Smooth muscle cell (in vitro differentiated cells): ENCODE measurements around the gene MRPL43. TPM values are rescaled to one million over a fixed set of nuclear protein-coding genes. Genes with fewer than 3 reads are reported as not detected.

Experiments used
- DNase-seq: peaks from one replicate; lab custom pipeline; 2025; ENCODE audit not compliant: unreplicated experiment; lab: John Stamatoyannopoulos, UW
- H2AFZ ChIP-seq: fragments of 200-600 bp; sonication (generic); 2 replicates; pipeline ENCODE4 v1.6.0; 2016; ENCODE audit warnings: antibody characterized with exemption, low read depth, mild to moderate bottlenecking
- H3F3A ChIP-seq: fragments of 200-600 bp; sonication (generic); 2 replicates; pipeline ENCODE4 v1.6.0; 2017; ENCODE audit warnings: antibody characterized with exemption, low read depth
- H3K27ac ChIP-seq: fragments of 200-600 bp; sonication (generic); 2 replicates; pipeline ENCODE4 v1.5.1; 2016; ENCODE audit warnings: low read depth, mild to moderate bottlenecking
- H3K27me3 ChIP-seq: fragments of 200-600 bp; sonication (generic); 2 replicates; pipeline ENCODE4 v1.6.1; 2016; ENCODE audit warnings: low read depth, mild to moderate bottlenecking
- H3K36me3 ChIP-seq: fragments of 200-600 bp; sonication (generic); 2 replicates; pipeline ENCODE4 v1.5.1; 2016; ENCODE audit warnings: low read depth
- H3K4me1 ChIP-seq: fragments of 200-600 bp; sonication (generic); 2 replicates; pipeline ENCODE4 v1.5.1; 2016; ENCODE audit warnings: low read depth
- H3K4me2 ChIP-seq: fragments of 200-600 bp; sonication (generic); 2 replicates; pipeline ENCODE4 v1.6.0; 2016; ENCODE audit warnings: mild to moderate bottlenecking
- H3K4me3 ChIP-seq: fragments of 200-600 bp; sonication (generic); 2 replicates; pipeline ENCODE4 v1.5.1; 2016; ENCODE audit warnings: mild to moderate bottlenecking
- H3K79me2 ChIP-seq: fragments of 200-600 bp; sonication (generic); 2 replicates; pipeline ENCODE4 v1.6.0; 2016; ENCODE audit warnings: low read depth, mild to moderate bottlenecking
- H3K9ac ChIP-seq: fragments of 200-600 bp; sonication (generic); 2 replicates; pipeline ENCODE4 v1.6.0; 2016; ENCODE audit warnings: low read depth
- H3K9me3 ChIP-seq: fragments of 200-600 bp; sonication (generic); replicated peaks from 2 replicates; pipeline ENCODE4 v1.5.1; 2016; ENCODE audit warnings: low read depth
- H4K20me1 ChIP-seq: fragments of 200-600 bp; sonication (generic); 2 replicates; pipeline ENCODE4 v1.6.0; 2016; ENCODE audit warnings: low read depth
- CTCF ChIP-seq: fragments of 200-600 bp; sonication (generic); IDR thresholded peaks from 2 replicates; pipeline ENCODE4 v1.5.1; 2017; ENCODE audit warnings: borderline replicate concordance, mild to moderate bottlenecking, antibody characterized with exemption; ENCODE audit not compliant: insufficient read depth, poor library complexity, severe bottlenecking
- WGBS: methylation state at CpG from one replicate; pipeline ENCODE4 v1.1.7; 2016; ENCODE audit warnings: low lambda C conversion rate; 5-methylcytosine and 5-hydroxymethylcytosine counted together
- polyA plus RNA-seq: library from polyadenylated mRNA; unstranded; fragments of >200 nt; fragmentation: Nextera tagmentation; extraction: Ambion mirVana; gene quantifications from 2 replicates; pipeline ENCODE4 v1.2.1, GENCODE V29; 2016
- total RNA-seq: library from RNA; depleted of rRNA; stranded (reverse); fragments of >200 nt; gene quantifications from 2 replicates; pipeline ENCODE4 v1.2.3, GENCODE V29; 2014

The MRPL43 gene
- total and polyA plus RNA-seq, 2 experiments from 2014 or later: 89.9 to 120 TPM

GRCh38 chr10:101031796-101032636, 44.7 kb upstream of the MRPL43 start:
- DNase-seq: peak; percentile 68
- WGBS: under 1% methylated on average over 45 of the region's 47 CpGs

GRCh38 chr10:101031128-101031795, 44.0 kb upstream of the MRPL43 start, which contains the start of the genes PDZD7 and SFXN3:
TSS of gene PDZD7 (minus strand) at chr10:101031129. CDS start at chr10:101030219, 910 bp downstream.
TSS of gene SFXN3 (plus strand) at chr10:101031234. CDS start at chr10:101034695, 3,461 bp downstream.
- Histone ChIP-seq H3K4me1 (peaks cover 20% of the 10 kb centered on the region), H3K27me3 (no peaks in the 10 kb centered on the region), H4K20me1 (peaks cover 35% of the 10 kb centered on the region), H3K9ac (peak within 1 kb of the TSS; percentile 97), H2AFZ (peak within 1 kb of the TSS; percentile 77), H3K36me3 (no peaks in the 10 kb centered on the region), H3K79me2 (peaks cover 20% of the 10 kb centered on the region), H3K27ac (peak within 1 kb of the TSS; percentile 99), H3K4me3 (peak within 1 kb of the TSS; percentile 61), H3K4me2 (peak within 1 kb of the TSS; percentile 86), H3K9me3 (no peaks in the 10 kb centered on the region), H3F3A (peaks cover 2% of the 10 kb centered on the region)
- TF ChIP-seq CTCF: no peak
- WGBS: 3% methylated on average over 35 of the region's 38 CpGs
- DNase-seq: peak; percentile 72

More at GRCh38 chr10:101031796-101032636, 44.7 kb upstream of the MRPL43 start:
- H3K4me1 ChIP-seq: peaks cover 15% of the 10 kb centered on the region
- peak overlapping the region; percentile 97 for H3K9ac ChIP-seq
- H3K79me2 ChIP-seq: peaks cover 20% of the 10 kb centered on the region
- H3K9me3 ChIP-seq: no peaks in the 10 kb centered on the region
- H3K4me3 ChIP-seq: peak overlapping the region; percentile 61
- peak overlapping the region; percentile 86 for H3K4me2 ChIP-seq
- H4K20me1 ChIP-seq: peaks cover 43% of the 10 kb centered on the region
- no peaks in the 10 kb centered on the region for H3K27me3 ChIP-seq
- H3K36me3 ChIP-seq: peaks cover 4% of the 10 kb centered on the region
- TF ChIP-seq CTCF: no peak
- peak overlapping the region; percentile 77 for H2AFZ ChIP-seq
- peaks cover 2% of the 10 kb centered on the region for H3F3A ChIP-seq
- peak overlapping the region; percentile 99 for H3K27ac ChIP-seq

DNA sequence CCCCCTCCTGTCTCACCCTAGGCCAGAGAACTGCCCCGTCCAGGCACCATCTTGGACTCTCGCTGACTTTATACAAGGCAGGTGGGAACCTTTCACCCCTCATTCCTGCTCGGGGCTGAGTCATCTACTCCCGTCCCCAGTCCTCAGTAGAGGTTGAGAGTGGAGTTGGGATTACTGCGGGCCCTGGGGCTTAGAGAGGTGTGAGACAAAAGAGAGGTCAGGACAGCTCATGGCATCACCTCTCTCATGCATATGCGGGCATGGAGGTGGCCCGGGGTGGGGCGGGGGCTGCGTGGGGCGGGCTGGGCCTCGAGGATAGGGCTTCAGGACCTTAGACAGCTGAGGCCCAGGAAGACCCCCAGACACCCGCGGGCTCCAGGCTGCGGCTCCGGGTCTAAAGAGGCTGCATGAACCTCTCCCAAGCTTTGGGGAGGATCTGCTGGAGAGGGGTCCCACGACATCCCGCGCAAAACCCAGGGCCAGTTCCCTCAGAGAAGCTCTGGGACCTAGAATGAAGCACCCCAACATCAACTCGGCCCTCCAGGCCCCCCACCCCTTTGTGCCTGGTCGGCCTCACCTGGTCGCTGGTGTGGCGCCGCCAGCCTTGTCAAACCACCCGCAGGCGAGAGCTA, 43.3 kb upstream of the MRPL43 start:
- DNase-seq: no peak
- Histone ChIP-seq H3K4me3 (peak overlapping the region; percentile 61), H3K27ac (no peak overlapping the region), H4K20me1 (peaks cover 29% of the 10 kb centered on the region), H2AFZ (peak overlapping the region; percentile 77), H3K4me2 (peak overlapping the region; percentile 86), H3K9me3 (no peaks in the 10 kb centered on the region), H3K36me3 (no peaks in the 10 kb centered on the region), H3F3A (peaks cover 2% of the 10 kb centered on the region), H3K9ac (no peak overlapping the region), H3K79me2 (peaks cover 20% of the 10 kb centered on the region), H3K27me3 (no peaks in the 10 kb centered on the region), H3K4me1 (peaks cover 20% of the 10 kb centered on the region)
- no peak for TF ChIP-seq CTCF
- 11% methylated on average over 25 of the region's 25 CpGs for WGBS
